Measurements from ENCODE around the gene LCP2. TPM values are rescaled to one million over a fixed set of nuclear protein-coding genes. Genes with fewer than 3 reads are reported as not detected.

The LCP2 gene
- total RNA-seq, 1 donor from 2014 or later = not detected

- DNase-seq (ENCODE audit: extremely low spot score, unreplicated experiment) = no peak
- peaks cover 16% of the 10 kb centered on the region for H3K27me3 Mint-ChIP-seq
- peaks cover 5% of the 10 kb centered on the region for H3K36me3 Mint-ChIP-seq
- peaks cover 33% of the 10 kb centered on the region for H3K4me1 Mint-ChIP-seq (ENCODE audit: unreplicated experiment)
- no peak overlapping the region for H3K27ac Mint-ChIP-seq
- H3K9me3 Mint-ChIP-seq = peaks cover 7% of the 10 kb centered on the region
- TF ChIP-seq CTCF (conservative IDR thresholded peaks at IDR 0.05) = no peak
- no peak overlapping the region for H3K4me3 Mint-ChIP-seq
Measured at GRCh38 chr5:170341545-170341944, 44.0 kb upstream of the LCP2 start.

GRCh38 chr5:170339780-170340167 lies 42.2 kb upstream of the LCP2 start:
- Mint-ChIP-seq H3K4me3 (no peak overlapping the region), H3K27ac (no peak overlapping the region), H3K36me3 (peaks cover 5% of the 10 kb centered on the region), H3K9me3 (peaks cover 6% of the 10 kb centered on the region), H3K27me3 (peaks cover 21% of the 10 kb centered on the region), H3K4me1 (ENCODE audit: unreplicated experiment) (peaks cover 35% of the 10 kb centered on the region)
- no peak for TF ChIP-seq CTCF (conservative IDR thresholded peaks at IDR 0.05)
- DNase-seq (ENCODE audit: extremely low spot score, unreplicated experiment) = no peak

GRCh38 chr5:170338933-170339779 lies 41.6 kb upstream of the LCP2 start:
- Mint-ChIP-seq H3K4me1 (ENCODE audit: unreplicated experiment) (peaks cover 35% of the 10 kb centered on the region), H3K9me3 (no peaks in the 10 kb centered on the region), H3K27me3 (peaks cover 20% of the 10 kb centered on the region), H3K27ac (no peak overlapping the region), H3K36me3 (no peaks in the 10 kb centered on the region), H3K4me3 (no peak overlapping the region)
- no peak for DNase-seq (ENCODE audit: extremely low spot score, unreplicated experiment)
- TF ChIP-seq CTCF (conservative IDR thresholded peaks at IDR 0.05) = no peak

- no peak for DNase-seq (ENCODE audit: extremely low spot score, unreplicated experiment)
- Mint-ChIP-seq H3K4me3 (no peak overlapping the region), H3K9me3 (no peaks in the 10 kb centered on the region), H3K27me3 (peaks cover 22% of the 10 kb centered on the region), H3K4me1 (ENCODE audit: unreplicated experiment) (peaks cover 38% of the 10 kb centered on the region), H3K36me3 (no peaks in the 10 kb centered on the region), H3K27ac (no peak overlapping the region)
- TF ChIP-seq CTCF (conservative IDR thresholded peaks at IDR 0.05) = no peak
Measured at GRCh38 chr5:170338291-170338690, 40.7 kb upstream of the LCP2 start.

GRCh38 chr5:170337045-170337733 lies 39.6 kb upstream of the LCP2 start:
- Mint-ChIP-seq H3K36me3 (no peaks in the 10 kb centered on the region), H3K4me1 (ENCODE audit: unreplicated experiment) (peaks cover 43% of the 10 kb centered on the region)
- no peak for TF ChIP-seq CTCF (conservative IDR thresholded peaks at IDR 0.05)

More at GRCh38 chr5:170337045-170337733, 39.6 kb upstream of the LCP2 start:
- Mint-ChIP-seq H3K27ac (no peak overlapping the region), H3K9me3 (no peaks in the 10 kb centered on the region), H3K4me3 (no peak overlapping the region), H3K27me3 (peaks cover 22% of the 10 kb centered on the region)
- no peak for DNase-seq (ENCODE audit: extremely low spot score, unreplicated experiment)

Data from type B pancreatic cell (in vitro differentiated cells).